HepG2 (cell line): ENCODE results near the gene OGG1. TPM values are rescaled to one million over a fixed set of nuclear protein-coding genes. Genes with fewer than 3 reads are reported as not detected.

Experiments used
- ATAC-seq: fragments of 200-7000 bp; cut with Tn5 transposase; 3 replicates; pipeline ENCODE4 v1.9.1; 2020; ENCODE audit warnings: mild to moderate bottlenecking, moderate library complexity
- BruUV-seq: library from RNA; stranded (reverse); fragments of 400-500 nt; replicated peaks from 2 replicates; lab custom pipeline; 2021; lab: Mats Ljungman, UMichigan
- CTCF ChIA-PET: fragments of 300-600 bp; formaldehyde crosslinking; extraction: SDS; loops from one replicate; lab custom pipeline; 2021; ENCODE audit warnings: low total read pairs, inconsistent platforms, low intra/inter-chr PET ratio; lab: Yijun Ruan, JAX
- POLR2A ChIA-PET: fragments of 350-600 bp; sonication (Branson Sonifier 250); formaldehyde crosslinking; loops from one replicate; lab custom pipeline; 2020; ENCODE audit warnings: antibody characterized with exemption, inconsistent platforms; lab: Yijun Ruan, JAX
- DNase-seq: peaks from one replicate; pipeline ENCODE4 v3.0.0-alpha.2; 2015; ENCODE audit warnings: low spot score
- FAIRE-seq: peaks from 3 replicates; lab custom pipeline; 2011; peaks lifted over from hg19 to GRCh38; lab: Jason Lieb, UNC
- H2AFZ ChIP-seq: one replicate; pipeline ENCODE4 v1.6.1; 2011; ENCODE audit warnings: low read length, inconsistent platforms
- H3K27ac ChIP-seq: fragments of 300-600 bp; 3 replicates; pipeline ENCODE4 v1.8.0; 2011; ENCODE audit warnings: mixed run types, mild to moderate bottlenecking, mixed read lengths, low read length, inconsistent platforms; ENCODE audit not compliant: insufficient read depth; ENCODE audit errors: extremely low read length
- H3K27me3 ChIP-seq, 2 experiments: fragments of 200-600 bp in 1 of 2; 2 replicates in 1 of 2; 3 replicates in 1 of 2; pipeline versions ENCODE4 v1.6.0 to v1.8.0; 2011; ENCODE audit warnings: low read length in 2 of 2, mild to moderate bottlenecking in 2 of 2, moderate library complexity in 2 of 2, inconsistent platforms in 1 of 2; ENCODE audit not compliant: insufficient read depth in 2 of 2, control insufficient read depth in 1 of 2
- H3K36me3 ChIP-seq, 2 experiments: fragments of 200-600 bp in 1 of 2; replicated peaks in 1 of 2; 2 replicates in 1 of 2; 3 replicates in 1 of 2; pipeline versions ENCODE4 v1.5.1 to v1.8.0; 2011; ENCODE audit warnings: low read length in 2 of 2, inconsistent platforms in 1 of 2; ENCODE audit not compliant: insufficient read depth in 2 of 2, control insufficient read depth in 1 of 2
- H3K4me1 ChIP-seq: 2 replicates; pipeline ENCODE4 v1.5.1; 2012; ENCODE audit warnings: low read length, inconsistent platforms; ENCODE audit not compliant: insufficient read depth
- H3K4me2 ChIP-seq: 2 replicates; pipeline ENCODE4 v1.6.0; 2011; ENCODE audit warnings: low read depth, low read length, inconsistent platforms
- H3K4me3 ChIP-seq, 3 experiments: fragments of 200-600 bp in 1 of 3; sonication (generic), shearing (Covaris generic) in 1 of 3; replicated peaks in 1 of 3; 2 replicates each; pipeline ENCODE4 v1.5.1; 2011 to 2016; ENCODE audit warnings: low read length in 3 of 3, inconsistent platforms in 2 of 3, low read depth in 2 of 3, mild to moderate bottlenecking in 2 of 3, control low read depth in 1 of 3, mixed read lengths in 1 of 3; ENCODE audit not compliant: insufficient read depth in 1 of 3
- H3K79me2 ChIP-seq: one replicate; pipeline ENCODE4 v1.6.1; 2011; ENCODE audit warnings: low read length, inconsistent platforms; ENCODE audit not compliant: insufficient read depth
- H3K9ac ChIP-seq: 2 replicates; pipeline ENCODE4 v1.6.0; 2011; ENCODE audit warnings: mild to moderate bottlenecking, low read depth, low read length, inconsistent platforms; ENCODE audit not compliant: insufficient read depth
- H3K9me3 ChIP-seq: 2 replicates; pipeline ENCODE4 v1.5.1; 2012; ENCODE audit warnings: mild to moderate bottlenecking, low read length
- H4K20me1 ChIP-seq: 2 replicates; pipeline ENCODE4 v1.6.0; 2011; ENCODE audit warnings: inconsistent platforms, mild to moderate bottlenecking, low read length, moderate library complexity; ENCODE audit not compliant: insufficient read depth
- KAT8 ChIP-seq: IDR thresholded peaks from 2 replicates; pipeline ENCODE4 v1.6.1; 2016; ENCODE audit warnings: missing genetic modification reagents, missing compliant biosample characterization
- TRAFD1 ChIP-seq: sonication (generic); formaldehyde crosslinking; IDR thresholded peaks from 2 replicates; pipeline ENCODE4 v1.5.1; 2020; ENCODE audit warnings: missing genetic modification reagents, mild to moderate bottlenecking, borderline replicate concordance
- ZBTB46 ChIP-seq: sonication (generic); formaldehyde crosslinking; IDR thresholded peaks from 2 replicates; pipeline ENCODE4 v1.4.0; 2020; ENCODE audit warnings: mild to moderate bottlenecking, missing genetic modification reagents, borderline replicate concordance
- ZNF138 ChIP-seq: sonication (generic); formaldehyde crosslinking; IDR thresholded peaks from 2 replicates; pipeline ENCODE4 v1.5.0; 2020; ENCODE audit warnings: mild to moderate bottlenecking, low read depth, missing genetic modification reagents
- ZNF367 ChIP-seq: sonication (generic); formaldehyde crosslinking; IDR thresholded peaks from 2 replicates; pipeline ENCODE4 v1.4.0; 2020; ENCODE audit warnings: missing genetic modification reagents, borderline replicate concordance
- ZNF75D ChIP-seq: sonication (generic); formaldehyde crosslinking; IDR thresholded peaks from 2 replicates; pipeline ENCODE4 v1.8.1; 2023; ENCODE audit warnings: missing genetic modification reagents, mild to moderate bottlenecking, borderline replicate concordance
- WGBS: methylation state at CpG from one replicate; pipeline ENCODE4 v1.1.6; 2017; ENCODE audit warnings: low lambda C conversion rate; 5-methylcytosine and 5-hydroxymethylcytosine counted together
- in situ Hi-C: cut with HindIII; loops from 2 replicates; pipeline ENCODE4 v1.10.0; 2017; ENCODE audit warnings: low pct_unique_long_range_greater_than_20kb; ENCODE audit not compliant: extremely low pct_ligation_motif_present
- intact Hi-C: fragments of 100-400 bp; cut with micrococcal nuclease; formaldehyde crosslinking; loops from one replicate; pipeline ENCODE4 v1.10.0; 2022; ENCODE audit not compliant: unreplicated experiment
- polyA plus RNA-seq, 8 experiments: library from polyadenylated mRNA; depleted of rRNA in 3 of 8; stranded (reverse) in 7 of 8; unstranded in 1 of 8; fragments of >200 nt; fragmentation: Illumina TruSeq in 4 of 8; extraction: Trizol in 4 of 8; gene quantifications; 2 replicates each; pipeline versions ENCODE4 v1.2.1 to v1.2.3, GENCODE V29; 2011 to 2016; ENCODE audit warnings: low read depth in 4 of 8, missing spikeins in 1 of 8, mixed read lengths in 1 of 8; ENCODE audit not compliant: insufficient read depth in 1 of 8
- total RNA-seq, 5 experiments: library from RNA; depleted of rRNA; stranded (reverse); fragments of >200 nt; fragmentation: Illumina TruSeq; extraction: Trizol; gene quantifications; 2 replicates each; pipeline ENCODE4 v1.2.3, GENCODE V29; 2016; ENCODE audit warnings: low read depth in 1 of 5
- TF ChIP-seq, protein P1 (sequence below): sonication (generic); formaldehyde crosslinking; IDR thresholded peaks from 2 replicates; pipeline ENCODE4 v1.5.0; 2020; ENCODE audit warnings: missing genetic modification reagents, mild to moderate bottlenecking, borderline replicate concordance

OGG1 gene
- total and polyA plus RNA-seq, 2 of the 13 experiments (the other 11 are each of a cell fraction or from before 2014, with no cell fraction given) = 28.7 to 33.2 TPM

DNA sequence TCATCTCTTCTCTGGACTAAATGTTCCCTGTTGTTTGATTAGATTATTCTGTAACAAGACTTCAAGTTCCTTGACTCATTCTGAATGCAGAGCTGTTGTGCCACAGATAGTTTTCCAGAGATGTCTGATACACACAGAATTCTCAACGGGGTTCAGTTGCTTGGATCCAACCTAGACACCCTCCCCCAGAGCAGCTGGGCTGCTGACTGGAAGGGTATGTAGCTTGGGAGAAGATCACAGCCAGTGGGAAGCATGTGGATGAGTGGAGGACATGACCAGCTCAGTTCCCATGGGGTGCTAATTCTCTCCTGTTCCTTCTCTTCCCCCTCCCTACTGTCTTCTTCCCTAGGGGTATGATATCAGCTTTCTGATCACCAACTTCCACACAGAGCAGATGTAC lies 53.7 kb downstream of the OGG1 start:
- Histone ChIP-seq H3K9ac (no peak overlapping the region), H3K4me2 (no peak overlapping the region), H2AFZ (no peak overlapping the region), H3K27me3 (no peaks in the 10 kb centered on the region; a peak in 1 of 5 replicates), H3K4me1 (no peaks in the 10 kb centered on the region), H3K36me3 (peaks cover 36 to 75% of the 10 kb centered on the region in 2 experiments), H3K27ac (no peak overlapping the region), H3K79me2 (no peaks in the 10 kb centered on the region), H4K20me1 (no peaks in the 10 kb centered on the region), H3K9me3 (no peaks in the 10 kb centered on the region), H3K4me3 (no peak overlapping the region)
- intact Hi-C loops (no loop called here), in situ Hi-C loops (no loop called here)
- DNase-seq (no peak), FAIRE-seq (no peak), ATAC-seq (no peak)
- ChIA-PET POLR2A (interaction anchor here (0.8 to 1.3 kb wide), 2 partner anchors 10 to 11 kb away, joined by 4 read pairs; partner anchors contain the start of gene ARPC4), CTCF (no interaction called here)
- no peak for TF ChIP-seq KAT8
- TF ChIP-seq TRAFD1 (CRISPR knock-in tag) = no peak
- 93% methylated on average over 1 of the region's 1 CpG for WGBS
- BruUV-seq = no TSS peak

GRCh38 chr3:9804996-9805395 lies 55.2 kb downstream of the OGG1 start:
- H3K4me1 ChIP-seq = no peaks in the 10 kb centered on the region
- H3K36me3 ChIP-seq = peaks cover 31 to 63% of the 10 kb centered on the region in 2 experiments
- BruUV-seq = TSS peak; percentile 27
- H3K4me3 ChIP-seq = no peak overlapping the region
- CTCF ChIA-PET = no interaction called here
- WGBS = 95% methylated on average over 5 of the region's 5 CpGs
- H3K27ac ChIP-seq = no peak overlapping the region
- H3K9me3 ChIP-seq = no peaks in the 10 kb centered on the region
- no peak overlapping the region for H2AFZ ChIP-seq
- H4K20me1 ChIP-seq = no peaks in the 10 kb centered on the region
- intact Hi-C loops = no loop called here
- POLR2A ChIA-PET = interaction anchor here (0.8 to 1.4 kb wide), 3 partner anchors 10 to 33 kb away, joined by 3 to 5 read pairs (median 3); partner anchors contain the start of gene ARPC4
- DNase-seq (no peak), ATAC-seq (no peak), FAIRE-seq (no peak)
- H3K27me3 ChIP-seq = no peaks in the 10 kb centered on the region; a peak in 1 of 5 replicates
- no peak overlapping the region for H3K4me2 ChIP-seq
- H3K79me2 ChIP-seq = no peaks in the 10 kb centered on the region
- TF ChIP-seq, protein P1, sequence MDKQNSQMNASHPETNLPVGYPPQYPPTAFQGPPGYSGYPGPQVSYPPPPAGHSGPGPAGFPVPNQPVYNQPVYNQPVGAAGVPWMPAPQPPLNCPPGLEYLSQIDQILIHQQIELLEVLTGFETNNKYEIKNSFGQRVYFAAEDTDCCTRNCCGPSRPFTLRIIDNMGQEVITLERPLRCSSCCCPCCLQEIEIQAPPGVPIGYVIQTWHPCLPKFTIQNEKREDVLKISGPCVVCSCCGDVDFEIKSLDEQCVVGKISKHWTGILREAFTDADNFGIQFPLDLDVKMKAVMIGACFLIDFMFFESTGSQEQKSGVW (CRISPR knock-in tag) = no peak
- TF ChIP-seq ZNF138 (CRISPR knock-in tag) = no peak
- no peak for TF ChIP-seq ZBTB46 (CRISPR knock-in tag)
- TF ChIP-seq ZNF367 (CRISPR knock-in tag) = no peak
- no peak for TF ChIP-seq ZNF75D
- H3K9ac ChIP-seq = no peak overlapping the region
- in situ Hi-C loops = no loop called here
